B cell (primary cell): ENCODE data around the gene IARS1.

Source experiments
- CTCF ChIP-seq: fragments of 200-600 bp; IDR thresholded peaks from one replicate; pipeline ENCODE4 v1.8.0; 2022; ENCODE audit warnings: antibody characterized with exemption, mild to moderate bottlenecking
- EZH2 ChIP-seq: IDR thresholded peaks from 2 replicates; pipeline ENCODE4 v1.6.1; 2012; ENCODE audit warnings: borderline replicate concordance, low read depth, mild to moderate bottlenecking, moderate library complexity, low read length; ENCODE audit not compliant: insufficient read depth, poor library complexity, severe bottlenecking

- TF ChIP-seq CTCF = no peak
- no peak for TF ChIP-seq EZH2
These were observed 4.5 kb upstream of the IARS1 start for GRCh38 chr9:92298036-92298435.
